Smooth muscle cell of the brain vasculature (primary cell): ENCODE results near the gene SARDH.
A peak's percentile ranks its signal among the peaks of the same experiment; 100 is the strongest.
"Not testable (repeated sequence)": the region's sequence is repeated elsewhere in the genome, so short reads cannot be mapped to it uniquely, and the experiment has no call there.

Source experiments
- DNase-seq: peaks from one replicate; pipeline ENCODE4 v3.0.0-alpha.2; 2012; ENCODE audit warnings: low read depth, low spot score

SARDH gene

DNA sequence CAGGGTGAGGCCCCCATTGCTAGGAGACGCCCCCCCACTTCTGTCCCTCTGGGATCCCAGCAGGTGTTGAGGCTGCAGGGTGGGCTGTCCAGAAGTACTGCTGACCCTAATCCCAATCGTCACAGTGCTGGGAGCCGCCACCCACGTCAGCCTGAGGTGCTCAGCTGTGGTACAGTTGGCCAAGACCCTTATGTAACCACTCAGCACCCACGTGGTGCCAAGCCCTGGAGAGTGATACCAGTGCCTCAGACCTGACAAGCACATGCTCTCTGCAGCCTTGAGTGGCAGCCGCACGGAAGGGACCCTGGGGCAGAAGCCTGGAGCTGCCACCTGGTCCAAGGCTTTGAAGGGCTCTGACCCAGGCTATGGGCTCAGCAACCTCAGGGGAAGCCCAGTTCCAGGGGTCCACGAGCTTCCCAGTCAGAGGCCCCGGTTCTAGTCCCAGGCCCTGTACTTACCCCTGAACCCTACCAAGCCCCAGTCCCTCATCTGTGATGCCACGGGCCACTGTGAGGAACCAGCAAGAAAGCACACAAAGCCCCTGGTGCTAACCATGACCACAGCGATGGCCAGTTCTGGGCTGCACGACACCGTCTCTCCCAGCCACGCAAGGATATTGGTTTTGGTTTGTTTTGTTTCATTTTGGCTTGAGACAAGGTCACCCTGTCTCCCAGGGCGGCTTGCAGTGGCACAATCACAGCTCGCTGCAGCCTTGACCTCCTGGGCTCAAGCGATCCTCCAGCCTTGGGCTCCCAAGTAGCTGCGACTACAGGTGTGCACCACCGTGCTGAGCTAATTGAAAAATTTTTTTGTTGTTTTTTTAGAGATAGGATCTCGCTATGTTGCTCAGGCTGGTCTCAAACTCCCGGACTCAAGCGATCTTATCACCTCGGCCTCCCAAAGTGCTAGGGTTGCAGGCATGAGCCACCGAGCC, 51.2 kb downstream of the SARDH start:
- DNase-seq = no peak

DNA sequence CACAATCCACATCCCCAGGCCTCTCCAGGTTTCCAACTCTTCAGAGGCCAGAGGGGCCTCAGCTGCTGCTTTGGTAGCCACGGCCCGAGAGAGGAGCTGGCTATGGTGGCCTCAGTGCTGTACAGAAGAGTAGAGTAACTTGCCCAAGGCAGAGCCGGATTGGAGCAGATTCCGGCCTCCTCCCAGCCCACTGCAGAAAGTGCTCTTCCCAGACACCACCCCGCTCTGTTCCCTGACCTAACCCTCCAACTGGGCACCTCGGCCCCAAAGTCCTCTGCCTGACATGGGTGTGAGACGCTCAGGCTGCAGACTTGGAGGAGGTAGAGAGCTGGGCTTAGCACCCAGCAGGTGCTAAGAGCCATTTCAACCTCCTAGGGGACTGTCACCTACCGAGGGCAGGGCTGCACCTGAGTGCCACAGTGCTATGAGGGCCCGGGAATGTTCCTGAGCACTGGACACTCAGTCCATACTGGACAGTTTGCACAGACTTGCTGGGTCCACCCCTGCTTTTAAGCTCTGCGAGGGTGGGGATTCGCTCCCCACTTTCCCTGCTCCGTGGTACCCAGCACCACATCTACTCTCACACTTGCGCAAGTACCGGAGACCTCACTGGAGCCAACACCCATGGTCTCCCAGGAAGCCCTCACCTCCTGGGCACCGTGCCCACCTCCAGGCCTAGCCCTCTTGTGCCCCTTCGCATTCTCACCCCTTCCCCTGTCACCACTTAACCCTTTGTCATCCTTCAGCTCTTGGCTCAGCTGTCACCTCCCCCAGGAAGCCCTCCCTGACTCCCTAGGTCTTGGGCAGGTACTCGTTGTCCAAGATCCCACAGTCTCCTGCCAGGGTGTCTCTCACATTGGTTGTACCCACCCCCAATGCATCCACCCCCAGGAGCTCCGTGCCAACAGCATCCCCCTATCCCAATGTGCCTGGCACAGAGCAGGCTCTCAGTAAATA, 52.2 kb downstream of the SARDH start:
- DNase-seq = no peak

DNA sequence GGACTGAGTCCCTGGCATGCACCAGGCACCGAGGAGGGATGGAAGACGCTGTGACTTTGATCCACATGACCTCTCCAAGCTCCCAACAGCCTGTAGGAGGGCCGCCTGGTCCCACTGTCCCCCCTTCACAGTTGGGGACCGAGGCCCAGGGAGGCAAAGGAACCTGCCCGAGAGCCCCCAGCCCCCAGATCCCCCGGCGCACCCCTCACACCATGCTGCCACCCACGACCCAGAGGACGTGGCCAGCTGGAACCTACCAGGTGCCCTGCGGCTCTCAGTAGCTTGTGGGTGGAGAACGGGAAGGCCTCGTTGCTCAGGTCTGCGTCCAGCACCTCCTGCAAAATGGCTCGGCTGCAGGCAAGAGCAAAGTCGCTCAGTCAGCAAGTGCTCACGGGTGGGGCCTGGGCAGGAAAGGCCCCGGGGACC, 53.2 kb downstream of the SARDH start:
- DNase-seq = no peak

DNA sequence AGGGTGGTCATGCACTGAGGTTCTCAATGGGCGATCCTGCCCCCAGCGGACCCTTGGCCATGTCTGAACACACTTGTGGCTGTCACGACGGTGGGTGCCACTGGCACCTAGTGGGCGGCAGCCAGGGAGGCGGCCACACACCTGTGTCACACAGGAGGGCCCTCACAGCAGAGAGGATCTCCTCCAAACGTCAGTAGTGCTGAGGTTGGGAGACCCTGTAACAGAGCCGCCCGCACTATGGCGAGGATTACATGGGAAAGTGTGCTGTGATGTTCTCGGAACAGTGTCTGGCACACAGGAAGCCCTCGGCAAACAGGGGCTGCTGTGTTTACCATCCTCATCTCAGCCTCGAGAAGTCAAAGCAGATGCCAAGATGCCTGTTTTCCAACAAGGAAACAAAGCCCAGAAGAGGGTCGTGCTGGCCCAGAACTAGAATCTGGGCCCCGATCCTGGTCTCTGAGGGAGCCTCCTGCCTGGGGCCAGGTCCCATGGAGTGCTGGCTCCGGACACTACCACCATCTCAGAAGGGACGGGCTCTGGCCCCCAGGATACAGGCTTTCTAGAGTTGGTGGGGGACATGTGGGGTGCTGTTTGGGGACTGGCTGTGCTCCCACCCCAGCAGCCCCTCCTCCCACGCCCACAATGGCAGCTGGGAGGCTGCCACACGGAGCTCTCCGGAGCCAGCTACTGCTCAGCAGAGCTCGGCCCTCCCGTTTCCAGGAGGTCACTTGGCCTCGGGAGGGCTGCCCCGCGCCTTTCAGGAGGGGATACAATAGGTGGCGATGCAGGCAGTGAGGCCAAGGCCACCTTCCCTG, 53.8 kb downstream of the SARDH start:
- DNase-seq = no peak

DNA sequence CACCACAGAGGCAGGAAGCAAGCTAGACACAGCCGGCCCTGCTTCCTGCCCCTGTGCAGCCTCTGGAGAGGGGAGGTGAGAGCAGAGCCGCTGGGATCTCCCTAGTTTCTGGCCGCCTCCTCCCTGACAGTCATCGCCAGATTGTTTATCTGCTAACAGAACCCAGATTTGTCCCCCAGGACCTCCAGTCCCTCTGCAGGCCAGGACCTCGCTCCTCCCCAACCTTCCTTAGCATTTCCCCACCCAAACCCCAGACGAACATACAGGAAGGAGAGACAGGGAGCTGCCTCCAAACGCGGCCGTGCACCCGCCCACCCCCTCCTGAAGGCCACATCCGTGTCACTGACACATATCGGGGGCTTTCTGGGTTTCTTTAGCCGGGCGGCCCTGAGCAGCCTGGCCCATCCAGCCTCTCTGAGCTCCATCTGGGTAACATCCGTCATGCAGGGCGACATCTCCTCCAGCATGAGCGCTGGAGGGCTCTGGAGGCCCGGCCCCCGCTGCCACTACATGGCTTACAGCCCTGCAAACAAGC, 54.5 kb downstream of the SARDH start:
- DNase-seq = no peak

DNA sequence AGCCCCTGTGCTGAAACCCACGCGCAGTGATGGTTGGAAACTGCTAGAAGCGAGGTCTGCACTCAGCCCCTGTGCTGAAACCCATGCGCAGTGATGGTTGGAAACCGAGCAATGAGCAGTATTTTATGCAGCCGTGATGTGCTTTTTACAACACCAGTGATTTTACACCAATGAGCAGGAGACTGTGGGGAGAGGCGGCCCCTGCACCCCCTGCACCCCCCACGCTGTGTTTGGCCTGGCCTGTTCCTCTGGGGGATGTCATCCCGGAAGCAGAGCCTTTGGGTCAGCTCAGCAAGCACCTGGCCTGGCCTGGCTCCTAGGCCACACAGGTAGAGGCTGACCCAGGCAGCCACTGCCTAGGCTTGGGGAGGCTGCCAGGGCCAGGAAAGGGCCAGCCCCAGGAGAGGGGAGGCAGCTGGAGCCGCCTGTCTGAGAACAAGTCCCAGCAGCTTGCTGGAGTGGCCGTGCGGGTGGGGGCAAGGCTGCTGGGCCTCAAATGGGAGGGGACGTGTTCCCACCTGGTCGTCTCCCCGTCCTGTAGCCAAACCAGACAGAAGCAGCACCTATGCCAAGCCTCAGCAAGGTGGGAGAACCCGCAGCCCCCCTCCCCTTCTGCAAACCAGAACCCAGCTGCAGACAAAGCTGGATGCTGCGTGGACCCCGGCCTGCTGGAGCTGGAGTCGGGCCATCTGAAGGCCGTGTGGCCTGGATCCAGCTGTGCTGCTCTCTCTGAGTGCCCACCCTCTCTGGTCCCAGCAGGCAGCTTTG, 55.1 kb downstream of the SARDH start:
- no peak for DNase-seq

DNA sequence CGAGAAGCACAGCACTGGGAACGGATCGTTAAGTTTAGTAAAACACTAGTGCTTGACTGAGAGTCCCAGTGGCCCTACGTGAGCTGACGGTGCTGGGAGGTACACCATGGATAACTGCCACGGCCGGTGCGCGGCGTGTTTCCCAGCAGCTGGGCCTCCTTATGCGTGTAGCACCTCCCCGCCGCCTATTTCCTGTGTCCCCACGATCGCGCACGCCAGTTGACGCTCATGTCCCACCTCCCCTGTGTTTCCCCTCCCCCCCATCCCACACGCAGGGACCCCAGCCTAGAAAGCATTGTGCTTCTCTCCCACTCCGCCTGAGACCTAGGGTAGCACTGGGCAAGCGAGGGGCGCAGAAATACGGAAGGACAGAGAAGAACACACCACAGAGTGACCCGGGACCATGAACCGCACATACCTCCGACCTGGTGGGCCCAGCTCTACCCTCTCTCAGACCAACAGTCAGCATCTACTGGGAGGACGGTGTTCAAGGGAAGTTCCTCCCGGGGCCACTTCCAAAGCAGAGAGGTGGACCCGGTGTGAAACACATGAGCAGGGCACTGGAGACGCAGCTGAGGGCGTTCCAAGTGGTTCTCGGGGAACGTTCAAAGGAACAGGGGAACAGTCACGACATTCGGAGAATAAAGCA, 56.4 kb downstream of the SARDH start:
- no peak for DNase-seq

DNA sequence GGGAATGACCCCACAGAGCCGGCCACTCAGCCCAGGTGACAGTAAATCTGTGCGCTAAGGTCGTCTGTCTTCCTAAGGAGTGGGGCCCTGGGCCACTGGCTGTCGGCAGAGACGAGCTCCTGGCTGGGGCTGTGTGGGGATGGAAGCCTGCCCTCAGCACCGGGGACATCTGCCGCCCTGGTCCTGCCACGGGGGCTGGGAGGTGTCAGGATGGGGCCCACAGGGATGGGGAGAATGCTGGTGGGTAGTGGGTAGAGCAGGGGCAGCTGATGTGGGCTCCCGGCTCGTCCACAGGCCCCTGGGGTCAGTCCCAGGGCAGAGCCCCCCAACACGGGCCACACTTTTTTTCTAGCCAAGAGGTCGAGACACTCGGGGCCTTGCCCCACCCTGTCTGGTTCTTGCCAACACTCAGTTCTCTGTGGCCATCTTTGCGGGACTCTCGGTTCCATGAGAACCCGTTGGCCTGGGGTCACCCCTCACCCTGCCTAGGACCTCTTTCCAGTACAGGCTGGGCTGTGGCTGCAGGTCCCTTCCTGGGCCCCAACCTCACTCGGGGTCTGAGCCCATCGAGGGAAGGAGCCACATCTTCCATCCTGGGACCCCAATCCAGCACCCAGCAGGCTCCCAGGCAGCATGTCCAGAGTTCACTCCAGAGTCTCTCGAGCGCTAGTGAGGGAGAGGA, 57.0 kb downstream of the SARDH start:
- no peak for DNase-seq

DNA sequence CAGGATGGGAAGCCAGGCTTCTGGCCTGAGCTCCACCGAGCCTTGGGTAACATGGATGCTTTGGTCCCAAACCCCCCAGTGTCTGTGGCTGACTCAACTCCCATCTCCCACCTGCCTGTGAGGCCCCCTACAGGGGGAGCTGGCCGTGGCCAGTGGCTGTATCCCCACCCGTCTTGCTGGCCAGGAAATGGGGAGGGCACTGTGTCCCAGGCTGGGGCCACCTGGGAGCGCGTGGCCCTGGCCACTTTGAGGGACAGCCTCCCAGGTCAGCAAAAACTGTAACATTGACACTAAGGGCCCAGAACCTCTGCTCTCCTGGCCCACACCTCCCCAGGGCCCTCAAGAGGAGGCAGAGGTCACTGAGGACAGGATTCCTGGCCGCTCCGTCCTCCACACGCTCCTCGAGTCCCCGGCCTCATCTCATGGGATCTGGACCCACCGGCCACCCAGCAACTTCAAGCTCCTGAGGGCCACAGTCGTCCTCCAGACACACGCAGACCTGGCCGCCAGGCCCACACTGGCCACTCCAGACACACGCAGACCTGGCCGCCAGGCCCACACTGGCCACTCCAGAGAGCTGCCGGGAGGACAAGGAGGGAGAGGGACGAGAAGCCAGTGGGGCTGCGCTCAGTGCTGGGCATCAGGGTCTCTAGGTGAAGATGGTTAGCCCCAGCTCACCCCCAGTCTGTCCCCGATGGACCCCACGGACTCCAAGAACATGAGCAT, 57.7 kb downstream of the SARDH start:
- DNase-seq = no peak

DNA sequence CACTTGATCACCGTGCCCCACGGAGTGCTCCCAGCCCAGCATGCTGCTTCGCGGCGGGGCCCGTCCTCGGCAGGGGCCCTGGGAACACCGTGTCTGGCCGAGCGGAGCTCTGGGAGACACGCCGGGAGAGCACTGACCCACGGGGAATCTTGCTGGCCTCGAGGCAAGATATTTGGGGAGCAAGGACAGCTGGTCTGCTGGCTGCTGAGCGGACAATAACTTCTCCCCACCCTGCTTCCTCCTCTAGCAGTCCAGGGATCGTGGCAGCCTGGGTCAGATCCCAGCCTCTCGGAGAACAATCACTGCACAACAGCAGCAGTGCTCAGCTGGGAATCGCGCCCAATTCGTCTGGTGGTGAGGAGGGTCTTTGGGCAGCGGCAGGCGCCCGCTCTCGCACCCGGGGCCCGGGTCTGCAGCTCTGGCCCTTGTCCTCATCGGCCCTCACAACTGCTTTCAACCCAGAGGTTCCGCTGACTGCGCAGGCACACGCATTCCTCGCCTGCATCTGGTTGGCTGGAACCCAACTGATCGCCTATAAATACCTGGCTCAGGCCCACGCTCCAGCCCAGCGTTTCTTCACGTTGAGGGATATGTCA, 58.6 kb downstream of the SARDH start:
- DNase-seq = no peak

DNA sequence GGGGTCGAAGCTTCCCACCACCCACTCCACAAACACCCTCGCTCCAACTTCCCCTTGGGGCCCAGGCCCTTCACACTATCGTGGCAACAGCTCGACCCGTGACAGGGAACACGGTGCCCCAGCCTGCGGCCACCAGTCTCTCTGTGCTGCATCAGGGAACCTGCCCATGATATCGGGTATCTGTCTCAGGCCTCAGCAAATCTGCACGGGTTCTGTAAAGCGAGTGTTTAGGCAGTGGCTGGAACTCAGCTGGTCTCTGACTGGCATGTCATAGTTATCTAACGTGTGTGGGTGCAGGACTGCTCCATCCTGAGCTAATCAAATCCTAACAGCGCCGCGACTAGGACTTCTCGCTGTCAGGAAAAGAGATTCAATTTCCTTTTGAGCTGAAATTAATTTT, 59.1 kb downstream of the SARDH start:
- no peak for DNase-seq

DNA sequence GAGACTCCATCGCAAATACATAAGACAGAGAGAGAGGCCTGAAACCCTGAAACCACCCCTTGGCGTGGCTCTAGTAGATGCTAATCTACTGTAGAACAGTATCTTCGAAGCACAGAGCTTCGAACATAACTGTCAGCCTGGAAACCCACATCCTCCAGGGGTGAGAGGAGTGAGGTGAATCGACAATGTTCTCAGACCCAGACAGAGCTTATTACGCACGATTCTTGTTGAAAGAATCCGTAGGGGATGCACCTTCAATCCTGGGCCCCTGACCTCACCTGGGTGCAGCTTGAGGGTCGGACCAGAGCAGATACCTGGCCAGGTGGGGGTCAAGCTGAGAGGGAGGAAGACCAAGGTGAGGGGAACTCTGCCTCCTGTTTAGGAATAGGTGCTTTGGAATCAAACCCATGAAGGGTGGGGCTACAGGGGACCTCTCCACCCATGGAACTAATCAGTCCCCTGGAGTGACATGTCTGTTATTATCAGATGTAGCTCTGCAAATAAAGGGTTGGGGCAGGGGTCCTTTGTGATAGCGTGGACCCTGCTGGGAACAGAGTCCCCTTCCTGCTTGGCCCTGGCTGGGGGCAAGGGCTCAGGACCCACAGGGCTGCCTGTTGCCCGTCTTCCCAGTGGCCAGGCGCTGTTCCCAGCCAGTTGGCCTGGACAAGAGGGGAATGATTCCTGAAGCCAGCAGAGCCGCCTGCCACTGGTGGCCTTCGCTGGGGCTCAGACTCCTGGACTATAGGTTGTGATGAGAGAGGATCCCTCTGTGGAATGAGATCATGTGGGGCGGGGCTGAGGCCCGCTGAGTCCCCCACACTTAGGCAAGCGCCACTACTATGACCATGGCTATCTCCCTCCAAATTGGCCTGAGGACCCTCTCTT, 60.8 kb downstream of the SARDH start:
- DNase-seq = no peak

DNA sequence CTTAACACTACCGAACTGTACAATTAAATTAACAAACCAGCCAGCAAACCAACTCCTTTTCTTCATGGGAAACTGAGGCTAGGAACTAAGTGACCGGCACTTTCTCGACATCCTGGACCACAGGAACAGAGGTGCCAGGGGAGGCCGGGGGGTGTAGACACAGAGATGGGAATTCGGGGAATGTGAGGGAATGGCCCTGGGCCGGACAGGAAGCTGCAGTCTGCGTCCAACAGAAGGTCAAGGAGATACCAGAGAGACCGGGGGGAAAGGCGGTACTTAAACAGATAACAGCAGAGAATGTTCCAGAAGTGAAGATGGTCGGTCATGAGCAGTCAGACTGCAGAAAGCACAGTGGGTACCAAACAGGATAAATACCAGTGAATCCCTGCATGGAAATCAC, 61.7 kb downstream of the SARDH start:
- DNase-seq = no peak

DNA sequence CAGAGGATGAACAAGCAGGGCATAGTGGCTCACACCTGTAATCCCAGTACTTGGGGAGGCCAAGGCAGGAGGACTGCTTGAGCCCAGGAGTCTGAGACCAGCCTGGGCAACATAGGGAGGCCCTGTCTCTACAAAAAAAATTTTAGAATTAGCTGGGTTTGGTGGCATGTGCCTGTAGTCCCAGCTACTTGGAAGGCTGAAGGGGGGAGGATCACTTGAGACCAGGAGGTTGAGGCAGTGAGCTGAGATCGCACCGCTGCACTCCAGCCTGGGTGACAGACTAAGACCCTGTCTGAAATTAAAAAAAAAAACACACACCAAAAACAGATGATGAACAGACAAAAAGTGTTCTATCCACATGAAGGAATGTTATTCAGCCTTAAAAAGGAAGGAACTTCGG, 62.4 kb downstream of the SARDH start:
- DNase-seq = not testable (repeated sequence)

DNA sequence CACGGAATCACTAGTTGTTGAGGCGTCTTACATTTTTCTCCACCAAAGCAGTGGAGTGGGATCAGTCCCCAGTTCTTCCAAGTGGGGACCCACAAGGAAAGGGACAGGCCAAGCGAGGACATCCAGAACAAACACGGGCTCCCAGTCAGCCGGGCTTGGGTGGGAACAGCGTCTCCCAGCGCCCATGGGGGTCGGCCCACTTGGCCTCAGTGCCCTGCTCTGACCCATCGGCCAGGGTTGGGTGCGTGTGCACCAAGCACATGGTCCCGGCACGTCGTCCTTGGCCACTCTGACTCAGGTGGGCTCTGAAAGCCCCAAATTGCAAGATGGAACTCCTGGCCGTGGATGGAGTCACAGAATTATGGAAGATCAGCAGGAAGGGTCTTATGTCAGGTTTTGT, 64.1 kb downstream of the SARDH start:
- DNase-seq = no peak

DNA sequence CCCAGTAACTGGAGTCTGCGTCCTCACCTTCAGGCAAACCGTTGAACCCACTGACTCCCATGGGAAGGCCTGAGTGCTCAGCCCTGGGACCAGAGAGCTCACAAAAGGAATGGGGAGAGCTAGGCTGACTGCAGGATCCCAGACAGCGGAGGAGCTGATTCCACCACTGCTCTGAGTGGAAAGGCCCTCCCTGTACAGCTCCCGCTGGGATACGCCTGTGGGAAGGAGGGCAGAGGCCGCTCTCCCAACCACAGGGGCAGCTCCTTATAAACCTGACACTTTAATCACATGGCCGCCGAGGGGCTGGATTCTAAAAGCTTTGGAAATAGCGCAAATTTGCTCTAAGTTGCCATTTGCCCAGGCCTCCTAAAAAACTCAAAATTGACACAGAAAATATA, 64.9 kb downstream of the SARDH start:
- DNase-seq = peak; percentile 33

DNA sequence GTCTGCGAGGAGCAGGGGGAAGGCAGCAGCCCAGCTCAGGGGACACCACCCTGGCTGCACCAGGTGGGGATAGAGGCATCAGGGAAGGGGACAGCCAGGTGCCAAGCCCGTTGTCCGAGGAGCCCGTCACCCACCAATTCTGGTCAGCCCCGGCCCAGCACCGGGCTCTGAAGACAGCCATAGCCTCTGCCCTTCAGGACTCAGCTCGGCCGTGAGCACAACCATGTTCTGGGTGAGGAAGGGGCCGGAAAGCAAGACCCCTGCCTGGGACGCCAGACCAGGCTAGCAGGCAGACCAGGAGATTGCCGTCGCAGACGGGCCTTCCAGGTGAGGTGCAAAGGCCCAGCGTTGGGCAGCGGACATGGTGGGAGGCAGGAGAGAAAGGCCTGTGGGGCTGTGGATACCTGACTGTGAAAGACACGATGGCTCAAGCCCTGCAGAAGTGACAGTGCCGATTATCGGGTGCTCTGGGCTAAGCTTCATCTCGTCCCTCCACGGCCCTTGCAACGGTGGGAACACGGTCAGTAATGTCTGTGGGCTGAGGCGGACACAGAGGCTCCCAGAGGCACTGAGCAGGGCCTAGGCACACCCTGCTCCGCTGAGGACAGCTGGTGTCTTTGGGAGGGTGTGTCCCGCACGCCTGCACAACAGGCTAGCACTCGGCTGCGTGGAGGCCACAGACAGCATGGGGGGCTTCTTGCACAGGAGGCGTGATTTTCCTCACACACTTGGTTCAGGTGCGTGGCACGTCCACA, 65.5 kb downstream of the SARDH start:
- no peak for DNase-seq
